Spinal cord (tissue), 10 donors: ENCODE data around the gene DCAF4. TPM values are rescaled to one million over a fixed set of nuclear protein-coding genes. Genes with fewer than 3 reads are reported as not detected.
"Not testable (repeated sequence)": the region's sequence is repeated elsewhere in the genome, so short reads cannot be mapped to it uniquely, and the experiment has no call there.

Experiments used
- DNase-seq, 6 donors: peaks; one replicate each; pipeline versions ENCODE4 v3.0.0 to v3.0.0-alpha.2; 2013 to 2015; ENCODE audit warnings: low spot score in 6 of 6, low read depth in 4 of 6
- H3K27ac ChIP-seq: one replicate; pipeline ENCODE4 v1.5.1; 2013; ENCODE audit warnings: low read depth, low read length, control low read depth
- H3K27me3 ChIP-seq: one replicate; pipeline ENCODE4 v1.6.1; 2013; ENCODE audit warnings: low read length; ENCODE audit not compliant: control insufficient read depth, insufficient read depth
- H3K36me3 ChIP-seq: one replicate; pipeline ENCODE4 v1.6.1; 2013; ENCODE audit warnings: low read length; ENCODE audit not compliant: control insufficient read depth, insufficient read depth
- H3K4me1 ChIP-seq: one replicate; pipeline ENCODE4 v1.6.1; 2013; ENCODE audit warnings: low read length; ENCODE audit not compliant: control insufficient read depth, insufficient read depth
- H3K4me3 ChIP-seq: one replicate; pipeline ENCODE4 v1.5.1; 2013; ENCODE audit warnings: low read depth, low read length, control low read depth
- H3K9me3 ChIP-seq: one replicate; pipeline ENCODE4 v1.6.1; 2013; ENCODE audit warnings: low read length; ENCODE audit not compliant: control insufficient read depth, insufficient read depth
- WGBS: methylation state at CpG from one replicate; pipeline ENCODE4 v1.1.5; 2013; ENCODE audit warnings: missing lambda C conversion rate; ENCODE audit not compliant: insufficient coverage; 5-methylcytosine and 5-hydroxymethylcytosine counted together
- polyA plus RNA-seq, 2 donors: library from polyadenylated mRNA; unstranded; fragments of 120-200 nt; gene quantifications; one replicate each; pipeline ENCODE4 v1.2.1, GENCODE V29; 2013; ENCODE audit not compliant: insufficient read length in 2 of 2
- total RNA-seq, 2 donors: library from RNA; depleted of rRNA in 1 of 2; stranded (reverse); fragments of 120-200 nt in 1 of 2; fragments of >200 nt in 1 of 2; gene quantifications; one replicate each; pipeline versions ENCODE4 v1.2.3 to v1.2.4, GENCODE V29; 2013 to 2014
- donor health status: healthy.

DCAF4 gene
- total and polyA plus RNA-seq, 4 donors: 9.2 to 20.2 (median 11.3) TPM

DNA sequence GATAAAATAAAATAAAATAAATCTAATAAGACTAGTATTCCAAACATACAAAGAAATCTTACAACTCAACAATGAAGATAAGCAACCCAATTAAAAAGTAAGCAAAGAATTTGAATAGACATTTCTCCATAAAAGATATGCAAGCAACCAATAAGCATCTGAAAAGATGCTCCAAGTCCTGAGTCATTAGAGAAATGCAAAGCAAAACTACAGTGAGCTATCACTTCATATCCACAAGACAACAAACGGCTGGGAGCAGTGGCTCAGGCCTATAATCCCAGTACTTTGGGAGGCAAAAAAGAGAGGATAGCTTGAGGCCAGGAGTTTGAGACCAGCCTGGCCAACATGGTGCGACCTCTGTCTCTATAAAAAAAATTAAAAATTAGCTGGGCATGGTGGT is 73.8 kb downstream of the DCAF4 start:
- Histone ChIP-seq H3K9me3 (no peaks in the 10 kb centered on the region), H3K27me3 (no peaks in the 10 kb centered on the region), H3K4me1 (no peaks in the 10 kb centered on the region), H3K4me3 (no peak overlapping the region), H3K36me3 (peaks cover 30% of the 10 kb centered on the region), H3K27ac (no peak overlapping the region)
- 92% methylated on average over 1 of the region's 2 CpGs for WGBS
- no peak for DNase-seq

DNA sequence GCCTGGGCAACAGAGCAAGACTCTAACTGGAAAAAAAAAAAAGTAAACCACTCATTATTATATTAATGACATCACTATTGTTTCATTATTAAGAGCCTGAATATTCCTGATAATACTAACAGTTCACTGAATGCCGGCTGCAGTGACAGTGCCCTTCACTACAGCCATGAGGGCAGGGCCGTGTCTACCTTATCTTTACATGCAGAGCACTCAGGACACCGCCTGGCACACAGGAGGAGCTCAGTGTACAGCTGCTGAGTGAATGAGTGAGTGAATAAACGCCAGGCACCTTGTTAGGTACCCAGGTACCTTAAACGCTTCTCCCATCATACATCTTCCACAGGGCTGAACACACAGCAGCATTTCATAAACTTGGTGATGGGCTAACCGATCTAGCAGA is 77.4 kb downstream of the DCAF4 start:
- WGBS: 94% methylated on average over 3 of the region's 6 CpGs
- Histone ChIP-seq H3K27ac (no peak overlapping the region), H3K9me3 (no peaks in the 10 kb centered on the region), H3K27me3 (no peaks in the 10 kb centered on the region), H3K36me3 (peaks cover 20% of the 10 kb centered on the region), H3K4me3 (no peak overlapping the region), H3K4me1 (no peaks in the 10 kb centered on the region)
- DNase-seq: no peak

DNA sequence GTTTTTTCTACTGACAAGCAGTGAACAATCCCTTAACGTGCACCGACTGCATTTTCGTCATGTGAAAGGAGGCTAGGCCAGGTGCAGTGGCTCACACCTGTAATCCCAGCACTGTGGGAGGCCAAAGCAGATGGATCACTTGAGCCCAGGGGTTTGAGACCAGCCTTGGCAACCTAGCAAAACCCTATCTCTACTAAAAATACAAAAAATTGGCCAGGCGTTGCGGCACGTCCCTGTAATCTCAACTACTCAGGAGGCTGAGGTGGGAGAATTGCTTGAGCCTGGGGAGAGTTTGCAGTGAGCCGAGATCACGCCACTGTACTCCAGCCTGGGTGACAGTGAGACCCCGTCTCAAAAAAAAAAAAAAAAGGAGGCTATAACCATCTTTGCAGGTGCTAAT is 78.4 kb downstream of the DCAF4 start:
- peaks cover 22% of the 10 kb centered on the region for H3K36me3 ChIP-seq
- not testable (repeated sequence) for H3K4me1 ChIP-seq, H3K27me3 ChIP-seq, H3K4me3 ChIP-seq, DNase-seq, H3K27ac ChIP-seq, H3K9me3 ChIP-seq
- 85% methylated on average over 4 of the region's 9 CpGs for WGBS

DNA sequence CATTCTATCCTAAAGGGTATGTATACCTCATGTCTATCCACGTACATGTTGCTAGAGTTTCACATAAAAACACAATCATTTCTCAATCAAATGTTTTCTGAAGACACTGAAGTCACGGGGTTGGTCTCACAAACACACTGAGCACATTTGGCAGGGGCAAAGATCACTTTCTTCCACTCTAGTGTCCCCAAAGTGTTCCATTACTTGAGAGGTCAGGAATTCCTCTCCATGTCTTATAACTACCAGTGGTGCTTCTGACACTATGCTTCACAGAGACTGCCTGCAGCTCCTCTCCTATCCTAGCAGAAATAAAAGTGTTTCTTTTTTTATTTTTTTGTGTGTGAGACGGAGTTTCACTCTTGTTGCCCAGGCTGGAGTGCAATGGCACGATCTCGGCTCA is 81.6 kb downstream of the DCAF4 start:
- WGBS: 93% methylated on average over 5 of the region's 5 CpGs
- Histone ChIP-seq H3K4me3 (no peak overlapping the region), H3K36me3 (peaks cover 26% of the 10 kb centered on the region), H3K9me3 (no peaks in the 10 kb centered on the region), H3K4me1 (no peaks in the 10 kb centered on the region), H3K27ac (no peak overlapping the region), H3K27me3 (no peaks in the 10 kb centered on the region)
- no peak for DNase-seq

DNA sequence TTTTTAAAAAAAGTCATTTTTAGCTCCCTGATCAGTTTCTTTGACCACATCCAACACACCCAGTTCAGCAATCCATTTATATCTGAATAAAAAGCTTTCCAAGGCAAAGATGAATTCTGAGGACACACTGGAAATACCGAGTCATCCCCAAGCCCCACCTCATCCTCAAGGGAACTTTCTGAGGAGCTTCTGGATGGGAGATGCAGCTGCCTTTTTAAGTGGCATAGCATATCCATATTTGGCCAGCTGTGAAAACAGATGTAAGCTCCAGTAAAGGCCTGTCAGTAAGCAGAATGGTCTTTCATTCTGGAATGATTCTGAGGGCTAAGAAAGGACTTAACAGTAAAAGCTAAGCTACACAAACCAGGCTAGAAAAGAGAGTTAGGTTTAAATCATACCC is 82.2 kb downstream of the DCAF4 start:
- Histone ChIP-seq H3K4me1 (no peaks in the 10 kb centered on the region), H3K9me3 (no peaks in the 10 kb centered on the region), H3K27me3 (no peaks in the 10 kb centered on the region), H3K27ac (no peak overlapping the region), H3K36me3 (peaks cover 22% of the 10 kb centered on the region), H3K4me3 (no peak overlapping the region)
- peak in 1 of 6 donors; percentile 31 for DNase-seq
- WGBS: no CpG with 5 or more reads among the region's 1 CpG

Other genes with a start within 250 kb of the DCAF4 start
- 10 to 100 TPM in 1 of 2 donors, 1 to 10 TPM in 1; 9.6 to 11.8 TPM for gene DPF3, start 32.4 kb upstream of the DCAF4 start, total RNA-seq
- gene DPF3, start 32.4 kb upstream of the DCAF4 start, polyA plus RNA-seq: 10 to 100 TPM; 13.9 to 14.5 TPM
- gene ZFYVE1, start 100.6 kb downstream of the DCAF4 start, total RNA-seq: 10 to 100 TPM; 11.1 to 14.4 TPM
- gene ZFYVE1, start 100.6 kb downstream of the DCAF4 start, polyA plus RNA-seq: 10 to 100 TPM; 17.1 to 21.7 TPM
- gene RBM25, start 132.1 kb downstream of the DCAF4 start, total RNA-seq: 10 to 100 TPM; 54.9 to 59.5 TPM
- 100 to 1,000 TPM; 110 to 119 TPM for gene RBM25, start 132.1 kb downstream of the DCAF4 start, polyA plus RNA-seq
- 10 to 100 TPM; 63.4 to 81.8 TPM for gene PSEN1, start 210.0 kb downstream of the DCAF4 start, total RNA-seq
- gene PSEN1, start 210.0 kb downstream of the DCAF4 start, polyA plus RNA-seq: 10 to 100 TPM; 50.0 to 53.4 TPM